ENCODE data around the gene CAPN13. TPM values are rescaled to one million over a fixed set of nuclear protein-coding genes. Genes with fewer than 3 reads are reported as not detected.

Gene CAPN13
- total RNA-seq, 1 experiment from 2014 or later, result not detected

DNA sequence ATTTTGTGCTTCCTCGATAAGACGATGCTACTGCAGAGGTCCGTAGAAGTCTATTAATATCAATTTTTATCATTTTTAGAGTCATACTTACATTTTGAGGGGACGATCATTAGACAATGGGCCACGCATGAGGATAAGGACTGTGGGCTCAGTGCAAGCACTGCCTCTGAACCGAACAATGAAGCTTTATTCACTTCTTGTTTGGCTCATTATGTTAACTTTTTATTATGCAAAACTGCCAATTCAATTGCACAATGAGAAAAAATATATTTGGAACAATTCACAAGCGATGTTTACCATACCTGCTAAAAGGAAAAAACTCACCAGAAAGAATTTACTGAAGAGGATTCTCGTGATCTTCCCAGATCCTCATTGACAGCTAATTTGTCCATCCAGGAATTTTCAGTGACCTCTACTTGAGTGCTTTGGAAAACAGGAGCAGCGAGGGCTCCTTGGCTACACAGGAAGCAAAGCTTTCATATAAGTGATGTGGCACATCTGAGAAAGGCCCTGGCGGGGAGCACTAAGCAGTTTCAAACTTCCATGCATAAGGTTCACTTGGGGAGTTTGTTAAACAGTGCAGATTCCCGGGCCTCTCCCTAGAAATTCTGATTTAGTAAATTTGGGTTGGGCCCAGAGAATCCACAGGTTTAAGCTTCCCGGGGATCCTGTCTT is 13.3 kb upstream of the CAPN13 start:
- Histone ChIP-seq H3K27me3 (ENCODE audit: low read length) (no peaks in the 10 kb centered on the region), H4K20me1 (ENCODE audit: insufficient read depth, low read depth, low read length) (no peaks in the 10 kb centered on the region), H3K4me3 (ENCODE audit: low read length) (no peak overlapping the region), H3K9ac (ENCODE audit: low read length) (no peak overlapping the region), H3K36me3 (ENCODE audit: insufficient read depth, low read length) (no peaks in the 10 kb centered on the region), H3K9me2 (replicated peaks; ENCODE audit: insufficient read depth, low read length) (no peaks in the 10 kb centered on the region), H3K4me2 (ENCODE audit: low read depth, low read length, poor library complexity, severe bottlenecking) (no peak overlapping the region), H2AFZ (ENCODE audit: low read length) (no peak overlapping the region), H3K27ac (ENCODE audit: low read length) (no peak overlapping the region), H3K79me2 (ENCODE audit: low read length) (no peaks in the 10 kb centered on the region), H3K9me3 (ENCODE audit: low read length) (no peaks in the 10 kb centered on the region), H3K4me1 (ENCODE audit: low read length) (no peaks in the 10 kb centered on the region)
- no peak for DNase-seq

DNA sequence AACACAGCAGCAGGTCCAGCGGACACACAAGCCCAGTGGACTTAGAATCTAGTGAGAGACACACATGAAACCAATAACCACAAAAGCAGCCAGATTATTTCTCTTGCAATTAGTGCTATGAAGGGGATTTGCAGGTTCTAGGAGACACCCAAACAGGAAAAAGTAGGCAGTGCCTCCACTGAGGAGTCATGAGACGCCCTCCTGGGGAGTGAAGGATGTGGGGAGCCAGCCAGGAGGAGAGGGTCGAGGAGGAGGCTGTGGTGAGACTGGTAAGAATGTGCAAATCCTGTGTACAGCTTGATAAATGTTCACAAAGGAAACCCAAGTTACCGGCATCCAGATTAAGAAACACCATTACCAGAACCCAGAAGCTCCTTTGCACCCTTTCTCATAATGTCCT is 2.7 kb upstream of the CAPN13 start:
- H3K9me3 ChIP-seq (ENCODE audit: low read length), result no peaks in the 10 kb centered on the region
- H3K4me2 ChIP-seq (ENCODE audit: low read depth, low read length, poor library complexity, severe bottlenecking), result no peak overlapping the region
- H3K9me2 ChIP-seq (replicated peaks; ENCODE audit: insufficient read depth, low read length), result no peaks in the 10 kb centered on the region
- H3K27ac ChIP-seq (ENCODE audit: low read length), result no peak overlapping the region
- no peaks in the 10 kb centered on the region for H3K79me2 ChIP-seq (ENCODE audit: low read length)
- H3K36me3 ChIP-seq (ENCODE audit: insufficient read depth, low read length), result no peaks in the 10 kb centered on the region
- H2AFZ ChIP-seq (ENCODE audit: low read length), result no peak overlapping the region
- no peaks in the 10 kb centered on the region for H3K27me3 ChIP-seq (ENCODE audit: low read length)
- H3K9ac ChIP-seq (ENCODE audit: low read length), result no peak overlapping the region
- H3K4me3 ChIP-seq (ENCODE audit: low read length), result no peak overlapping the region
- no peaks in the 10 kb centered on the region for H4K20me1 ChIP-seq (ENCODE audit: insufficient read depth, low read depth, low read length)
- H3K4me1 ChIP-seq (ENCODE audit: low read length), result no peaks in the 10 kb centered on the region
- DNase-seq, result no peak

DNA sequence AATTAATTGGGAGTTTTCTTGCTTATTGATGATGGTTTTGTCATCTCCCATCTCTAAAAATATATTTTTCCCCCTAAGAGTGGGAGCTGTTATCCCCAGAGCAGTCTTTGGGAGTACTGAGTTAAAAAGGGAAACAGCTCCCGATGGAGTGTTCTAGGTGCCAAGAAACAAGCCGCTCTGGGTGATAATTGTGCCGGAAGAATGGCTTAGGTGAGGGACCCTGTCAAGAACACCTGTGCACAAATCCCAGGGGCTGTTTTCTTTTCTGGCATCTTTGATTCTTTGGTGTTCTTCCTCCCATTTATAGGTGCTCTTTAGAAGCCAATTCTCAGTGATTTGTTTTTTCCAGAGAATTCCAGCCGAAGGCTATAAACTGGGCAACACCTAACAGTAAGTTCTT is 1.4 kb upstream of the CAPN13 start:
- H3K9ac ChIP-seq (ENCODE audit: low read length), result no peak overlapping the region
- H3K9me3 ChIP-seq (ENCODE audit: low read length), result no peaks in the 10 kb centered on the region
- H3K4me2 ChIP-seq (ENCODE audit: low read depth, low read length, poor library complexity, severe bottlenecking), result no peak overlapping the region
- no peaks in the 10 kb centered on the region for H3K36me3 ChIP-seq (ENCODE audit: insufficient read depth, low read length)
- no peak for DNase-seq
- H2AFZ ChIP-seq (ENCODE audit: low read length), result no peak overlapping the region
- H3K4me3 ChIP-seq (ENCODE audit: low read length), result no peak overlapping the region
- H3K9me2 ChIP-seq (replicated peaks; ENCODE audit: insufficient read depth, low read length), result no peaks in the 10 kb centered on the region
- no peak overlapping the region for H3K27ac ChIP-seq (ENCODE audit: low read length)
- no peaks in the 10 kb centered on the region for H4K20me1 ChIP-seq (ENCODE audit: insufficient read depth, low read depth, low read length)
- H3K79me2 ChIP-seq (ENCODE audit: low read length), result no peaks in the 10 kb centered on the region
- no peaks in the 10 kb centered on the region for H3K4me1 ChIP-seq (ENCODE audit: low read length)
- H3K27me3 ChIP-seq (ENCODE audit: low read length), result no peaks in the 10 kb centered on the region

DNA sequence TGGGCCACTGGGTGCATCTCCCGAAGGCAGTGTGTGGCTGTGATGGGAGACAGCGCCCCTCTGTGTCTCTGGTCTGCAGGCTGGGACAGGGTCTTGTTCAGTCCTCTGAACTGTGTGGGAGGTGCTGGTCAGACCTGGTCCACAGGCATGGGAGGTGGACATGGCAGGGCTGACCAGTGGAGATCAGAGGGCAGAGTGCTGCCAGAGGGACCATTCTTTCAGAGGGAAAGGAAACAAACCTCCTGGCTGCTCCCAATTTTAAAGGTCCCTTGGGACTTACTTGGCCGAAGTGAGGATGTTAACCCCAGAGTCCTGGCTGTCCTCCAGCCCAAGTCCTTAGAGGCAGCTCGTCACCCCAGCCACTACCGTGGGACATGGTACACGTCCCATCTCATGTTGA is 4.0 kb downstream of the CAPN13 start:
- Histone ChIP-seq H3K9me3 (ENCODE audit: low read length) (no peaks in the 10 kb centered on the region), H3K27ac (ENCODE audit: low read length) (no peak overlapping the region), H3K27me3 (ENCODE audit: low read length) (no peaks in the 10 kb centered on the region), H3K9ac (ENCODE audit: low read length) (no peak overlapping the region), H3K4me2 (ENCODE audit: low read depth, low read length, poor library complexity, severe bottlenecking) (no peak overlapping the region), H3K36me3 (ENCODE audit: insufficient read depth, low read length) (no peaks in the 10 kb centered on the region), H3K4me3 (ENCODE audit: low read length) (no peak overlapping the region), H4K20me1 (ENCODE audit: insufficient read depth, low read depth, low read length) (no peaks in the 10 kb centered on the region), H3K9me2 (replicated peaks; ENCODE audit: insufficient read depth, low read length) (no peaks in the 10 kb centered on the region), H2AFZ (ENCODE audit: low read length) (no peak overlapping the region), H3K4me1 (ENCODE audit: low read length) (no peaks in the 10 kb centered on the region), H3K79me2 (ENCODE audit: low read length) (no peaks in the 10 kb centered on the region)
- DNase-seq, result no peak

DNA sequence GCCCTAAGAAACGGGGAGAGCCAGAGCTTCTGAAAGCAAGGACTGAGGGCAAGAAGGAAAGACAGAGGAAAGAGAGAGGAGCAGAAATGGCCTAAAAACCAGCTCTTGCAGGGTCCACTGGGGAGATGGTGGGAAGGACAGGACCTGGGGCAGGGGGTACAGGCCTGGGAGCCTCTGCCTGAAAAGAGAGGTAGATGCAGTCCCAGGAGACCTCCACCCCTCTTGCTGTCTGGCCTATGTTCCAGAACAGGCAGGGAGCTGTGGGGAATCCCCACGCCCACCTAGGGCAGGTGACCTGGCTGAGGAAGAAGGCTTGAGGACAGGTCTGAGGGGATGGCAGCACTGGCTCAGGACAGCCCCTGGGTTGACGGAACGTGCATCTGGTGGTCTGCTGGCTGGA is 4.6 kb downstream of the CAPN13 start:
- Histone ChIP-seq H3K4me1 (ENCODE audit: low read length) (no peaks in the 10 kb centered on the region), H3K9me2 (replicated peaks; ENCODE audit: insufficient read depth, low read length) (no peaks in the 10 kb centered on the region), H3K9ac (ENCODE audit: low read length) (no peak overlapping the region), H3K36me3 (ENCODE audit: insufficient read depth, low read length) (no peaks in the 10 kb centered on the region), H3K4me2 (ENCODE audit: low read depth, low read length, poor library complexity, severe bottlenecking) (no peak overlapping the region), H3K9me3 (ENCODE audit: low read length) (no peaks in the 10 kb centered on the region), H3K27ac (ENCODE audit: low read length) (no peak overlapping the region), H4K20me1 (ENCODE audit: insufficient read depth, low read depth, low read length) (no peaks in the 10 kb centered on the region), H3K27me3 (ENCODE audit: low read length) (no peaks in the 10 kb centered on the region), H2AFZ (ENCODE audit: low read length) (no peak overlapping the region), H3K4me3 (ENCODE audit: low read length) (no peak overlapping the region), H3K79me2 (ENCODE audit: low read length) (no peaks in the 10 kb centered on the region)
- DNase-seq, result no peak

DNA sequence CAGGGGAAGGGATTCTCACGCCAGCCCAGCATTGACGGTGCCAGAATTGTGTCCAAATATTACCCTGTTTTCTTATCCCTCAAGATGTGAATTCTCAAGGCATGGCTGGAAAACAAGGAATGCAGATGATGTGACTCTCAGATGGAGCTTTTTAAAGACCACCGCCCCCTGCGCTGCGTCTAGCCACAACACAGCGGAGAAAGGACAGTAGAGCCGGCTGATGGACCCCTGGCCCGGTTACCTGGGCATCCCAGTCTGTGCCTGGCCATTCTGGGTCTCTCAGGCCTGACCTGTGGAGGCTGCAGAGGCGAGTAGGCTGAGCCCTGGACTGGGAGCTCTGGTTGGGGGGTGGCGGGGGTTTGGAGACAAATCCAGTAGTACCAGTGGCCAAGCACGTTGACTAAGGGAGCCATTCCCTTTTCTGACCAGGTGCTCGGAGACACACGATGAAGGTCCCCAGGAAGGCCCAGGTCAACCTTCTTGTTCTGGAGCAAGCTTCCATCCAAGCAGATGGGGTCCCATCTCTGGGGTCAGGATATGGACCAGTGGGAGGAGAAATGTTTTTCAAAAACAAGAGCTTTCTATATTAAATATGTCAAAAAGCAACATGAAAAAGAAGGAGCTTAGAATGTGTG is 5.3 kb downstream of the CAPN13 start:
- no peaks in the 10 kb centered on the region for H3K9me3 ChIP-seq (ENCODE audit: low read length)
- DNase-seq, result no peak
- no peaks in the 10 kb centered on the region for H4K20me1 ChIP-seq (ENCODE audit: insufficient read depth, low read depth, low read length)
- H3K4me2 ChIP-seq (ENCODE audit: low read depth, low read length, poor library complexity, severe bottlenecking), result no peak overlapping the region
- no peaks in the 10 kb centered on the region for H3K79me2 ChIP-seq (ENCODE audit: low read length)
- no peak overlapping the region for H3K27ac ChIP-seq (ENCODE audit: low read length)
- no peak overlapping the region for H3K9ac ChIP-seq (ENCODE audit: low read length)
- no peaks in the 10 kb centered on the region for H3K9me2 ChIP-seq (replicated peaks; ENCODE audit: insufficient read depth, low read length)
- H3K36me3 ChIP-seq (ENCODE audit: insufficient read depth, low read length), result no peaks in the 10 kb centered on the region
- H2AFZ ChIP-seq (ENCODE audit: low read length), result no peak overlapping the region
- no peaks in the 10 kb centered on the region for H3K4me1 ChIP-seq (ENCODE audit: low read length)
- no peak overlapping the region for H3K4me3 ChIP-seq (ENCODE audit: low read length)
- H3K27me3 ChIP-seq (ENCODE audit: low read length), result no peaks in the 10 kb centered on the region

DNA sequence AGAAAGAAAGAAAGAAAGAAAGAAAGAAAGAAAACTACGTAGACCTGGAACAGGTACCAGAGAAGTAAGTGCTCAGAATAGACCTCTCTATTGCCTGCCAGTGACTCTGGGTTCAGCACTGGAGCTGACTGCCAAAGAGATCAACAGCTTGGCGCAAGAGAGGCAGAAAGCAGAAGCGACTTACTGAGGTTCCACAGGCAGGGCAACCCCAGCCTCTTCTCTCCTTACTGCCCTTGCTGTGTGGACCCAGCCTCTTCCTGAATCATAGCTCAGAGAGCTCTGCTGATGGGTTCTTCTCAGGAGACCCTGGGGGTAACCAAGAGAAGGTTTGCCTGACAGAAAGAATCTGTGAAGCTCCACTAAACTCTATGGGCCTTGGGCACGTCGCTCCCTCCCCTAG is 7.1 kb downstream of the CAPN13 start:
- H3K36me3 ChIP-seq (ENCODE audit: insufficient read depth, low read length), result no peaks in the 10 kb centered on the region
- no peaks in the 10 kb centered on the region for H3K9me3 ChIP-seq (ENCODE audit: low read length)
- no peak overlapping the region for H3K4me2 ChIP-seq (ENCODE audit: low read depth, low read length, poor library complexity, severe bottlenecking)
- no peak overlapping the region for H3K9ac ChIP-seq (ENCODE audit: low read length)
- H3K4me3 ChIP-seq (ENCODE audit: low read length), result no peak overlapping the region
- H3K27me3 ChIP-seq (ENCODE audit: low read length), result no peaks in the 10 kb centered on the region
- no peaks in the 10 kb centered on the region for H4K20me1 ChIP-seq (ENCODE audit: insufficient read depth, low read depth, low read length)
- no peaks in the 10 kb centered on the region for H3K9me2 ChIP-seq (replicated peaks; ENCODE audit: insufficient read depth, low read length)
- no peak overlapping the region for H3K27ac ChIP-seq (ENCODE audit: low read length)
- no peaks in the 10 kb centered on the region for H3K4me1 ChIP-seq (ENCODE audit: low read length)
- no peaks in the 10 kb centered on the region for H3K79me2 ChIP-seq (ENCODE audit: low read length)
- no peak for DNase-seq
- no peak overlapping the region for H2AFZ ChIP-seq (ENCODE audit: low read length)

DNA sequence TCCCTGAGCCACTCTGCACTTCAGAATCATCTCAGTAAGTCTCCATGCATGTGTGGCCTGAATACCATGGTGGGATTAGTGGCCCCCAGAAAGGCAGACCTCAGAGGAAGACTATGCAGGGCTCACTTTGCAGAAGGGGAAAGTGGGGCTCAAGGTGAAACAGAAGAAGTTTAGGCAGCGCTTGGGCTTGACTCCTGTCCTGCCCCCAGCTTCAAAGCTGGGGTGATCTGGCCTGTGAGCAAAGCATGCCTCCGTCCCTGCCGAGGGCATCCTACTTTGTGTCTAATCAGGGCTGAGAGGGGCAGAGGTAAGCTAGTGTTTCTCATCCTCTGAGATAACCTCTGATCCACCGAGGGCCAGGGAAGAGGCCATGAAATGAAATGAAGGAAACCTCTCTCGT is 7.9 kb downstream of the CAPN13 start:
- no peaks in the 10 kb centered on the region for H3K79me2 ChIP-seq (ENCODE audit: low read length)
- no peaks in the 10 kb centered on the region for H4K20me1 ChIP-seq (ENCODE audit: insufficient read depth, low read depth, low read length)
- no peaks in the 10 kb centered on the region for H3K36me3 ChIP-seq (ENCODE audit: insufficient read depth, low read length)
- no peaks in the 10 kb centered on the region for H3K9me3 ChIP-seq (ENCODE audit: low read length)
- no peak overlapping the region for H3K27ac ChIP-seq (ENCODE audit: low read length)
- no peaks in the 10 kb centered on the region for H3K9me2 ChIP-seq (replicated peaks; ENCODE audit: insufficient read depth, low read length)
- no peak overlapping the region for H3K4me3 ChIP-seq (ENCODE audit: low read length)
- H2AFZ ChIP-seq (ENCODE audit: low read length), result no peak overlapping the region
- no peak overlapping the region for H3K4me2 ChIP-seq (ENCODE audit: low read depth, low read length, poor library complexity, severe bottlenecking)
- no peaks in the 10 kb centered on the region for H3K27me3 ChIP-seq (ENCODE audit: low read length)
- no peak for DNase-seq
- H3K9ac ChIP-seq (ENCODE audit: low read length), result no peak overlapping the region
- H3K4me1 ChIP-seq (ENCODE audit: low read length), result no peaks in the 10 kb centered on the region
